Measurements from ENCODE around the gene PRMT2.
"Not testable (repeated sequence)": the region's sequence is repeated elsewhere in the genome, so short reads cannot be mapped to it uniquely, and the experiment has no call there.

DNA sequence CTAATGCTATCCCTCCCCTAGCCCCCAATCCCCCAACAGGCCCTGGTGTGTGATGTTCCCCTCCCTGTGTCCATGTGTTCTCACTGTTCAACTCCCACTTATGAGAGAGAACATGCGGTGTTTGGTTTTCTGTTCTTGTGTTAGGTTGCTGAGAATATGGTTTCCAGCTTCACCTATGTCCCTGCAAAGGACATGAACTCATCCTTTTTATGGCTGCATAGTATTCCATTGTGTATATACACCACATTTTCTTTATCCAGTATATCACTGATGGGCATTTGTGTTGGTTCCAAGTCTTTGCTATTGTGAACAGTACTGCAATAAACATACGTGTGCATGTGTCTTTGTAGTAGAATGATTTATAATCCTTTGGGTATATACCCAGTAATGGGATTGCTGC lies 41.1 kb downstream of the PRMT2 start:
- TF ChIP-seq EZH2 (IDR thresholded peaks at IDR 0.05; ENCODE audit: low read depth): not testable (repeated sequence)
- TF ChIP-seq, protein P1, sequence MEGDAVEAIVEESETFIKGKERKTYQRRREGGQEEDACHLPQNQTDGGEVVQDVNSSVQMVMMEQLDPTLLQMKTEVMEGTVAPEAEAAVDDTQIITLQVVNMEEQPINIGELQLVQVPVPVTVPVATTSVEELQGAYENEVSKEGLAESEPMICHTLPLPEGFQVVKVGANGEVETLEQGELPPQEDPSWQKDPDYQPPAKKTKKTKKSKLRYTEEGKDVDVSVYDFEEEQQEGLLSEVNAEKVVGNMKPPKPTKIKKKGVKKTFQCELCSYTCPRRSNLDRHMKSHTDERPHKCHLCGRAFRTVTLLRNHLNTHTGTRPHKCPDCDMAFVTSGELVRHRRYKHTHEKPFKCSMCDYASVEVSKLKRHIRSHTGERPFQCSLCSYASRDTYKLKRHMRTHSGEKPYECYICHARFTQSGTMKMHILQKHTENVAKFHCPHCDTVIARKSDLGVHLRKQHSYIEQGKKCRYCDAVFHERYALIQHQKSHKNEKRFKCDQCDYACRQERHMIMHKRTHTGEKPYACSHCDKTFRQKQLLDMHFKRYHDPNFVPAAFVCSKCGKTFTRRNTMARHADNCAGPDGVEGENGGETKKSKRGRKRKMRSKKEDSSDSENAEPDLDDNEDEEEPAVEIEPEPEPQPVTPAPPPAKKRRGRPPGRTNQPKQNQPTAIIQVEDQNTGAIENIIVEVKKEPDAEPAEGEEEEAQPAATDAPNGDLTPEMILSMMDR (conservative IDR thresholded peaks at IDR 0.05): not testable (repeated sequence)
